ENCODE data around the gene OR7G3.

OR7G3 gene
- total RNA-seq = 0 reads per million in 3 donors

GRCh38 chr19:9126900-9127405 lies at the start of gene OR7G3:
Gene OR7G3 (minus strand): TSS chr19:9126950. CDS start chr19:9126950, 0 bp downstream.
- no peaks in the 10 kb centered on the region for H3K36me3 ChIP-seq (ENCODE audit: control insufficient read depth, insufficient read depth, low read length)
- H3K27me3 ChIP-seq (replicated peaks; ENCODE audit: control insufficient read depth, insufficient read depth, low read length, poor library complexity, severe bottlenecking) = peaks cover 6% of the 10 kb centered on the region
- no peak within 1 kb of the TSS for H3K27ac ChIP-seq (ENCODE audit: insufficient read depth, low read length, poor library complexity, severe bottlenecking)
- H3K4me1 ChIP-seq (ENCODE audit: control insufficient read depth, insufficient read depth, low read length, poor library complexity, severe bottlenecking) = no peaks in the 10 kb centered on the region
- H3K9me3 ChIP-seq (ENCODE audit: control insufficient read depth, low read length) = no peaks in the 10 kb centered on the region
- no peak for DNase-seq
- H3K4me3 ChIP-seq (ENCODE audit: insufficient read depth, low read depth, low read length, poor library complexity, severe bottlenecking) = no peak within 1 kb of the TSS

GRCh38 chr19:9175326-9175725 lies 48.6 kb upstream of the OR7G3 start:
- H3K4me3 ChIP-seq (ENCODE audit: insufficient read depth, low read depth, low read length, poor library complexity, severe bottlenecking) = no peak overlapping the region
- H3K27me3 ChIP-seq (replicated peaks; ENCODE audit: control insufficient read depth, insufficient read depth, low read length, poor library complexity, severe bottlenecking) = no peaks in the 10 kb centered on the region
- no peak for DNase-seq
- no peaks in the 10 kb centered on the region for H3K9me3 ChIP-seq (ENCODE audit: control insufficient read depth, low read length)
- H3K4me1 ChIP-seq (ENCODE audit: control insufficient read depth, insufficient read depth, low read length, poor library complexity, severe bottlenecking) = no peaks in the 10 kb centered on the region
- no peak overlapping the region for H3K27ac ChIP-seq (ENCODE audit: insufficient read depth, low read length, poor library complexity, severe bottlenecking)
- H3K36me3 ChIP-seq (ENCODE audit: control insufficient read depth, insufficient read depth, low read length) = no peaks in the 10 kb centered on the region

GRCh38 chr19:9171393-9171991 lies 44.7 kb upstream of the OR7G3 start:
- DNase-seq = no peak
- no peak overlapping the region for H3K4me3 ChIP-seq (ENCODE audit: insufficient read depth, low read depth, low read length, poor library complexity, severe bottlenecking)
- no peaks in the 10 kb centered on the region for H3K9me3 ChIP-seq (ENCODE audit: control insufficient read depth, low read length)
- H3K4me1 ChIP-seq (ENCODE audit: control insufficient read depth, insufficient read depth, low read length, poor library complexity, severe bottlenecking) = no peaks in the 10 kb centered on the region
- H3K36me3 ChIP-seq (ENCODE audit: control insufficient read depth, insufficient read depth, low read length) = peaks cover 4% of the 10 kb centered on the region
- no peaks in the 10 kb centered on the region for H3K27me3 ChIP-seq (replicated peaks; ENCODE audit: control insufficient read depth, insufficient read depth, low read length, poor library complexity, severe bottlenecking)
- no peak overlapping the region for H3K27ac ChIP-seq (ENCODE audit: insufficient read depth, low read length, poor library complexity, severe bottlenecking)

GRCh38 chr19:9166846-9167245 lies 40.1 kb upstream of the OR7G3 start:
- H3K27me3 ChIP-seq (replicated peaks; ENCODE audit: control insufficient read depth, insufficient read depth, low read length, poor library complexity, severe bottlenecking) = no peaks in the 10 kb centered on the region
- DNase-seq = no peak
- no peak overlapping the region for H3K27ac ChIP-seq (ENCODE audit: insufficient read depth, low read length, poor library complexity, severe bottlenecking)
- no peak overlapping the region for H3K4me3 ChIP-seq (ENCODE audit: insufficient read depth, low read depth, low read length, poor library complexity, severe bottlenecking)
- H3K4me1 ChIP-seq (ENCODE audit: control insufficient read depth, insufficient read depth, low read length, poor library complexity, severe bottlenecking) = no peaks in the 10 kb centered on the region
- H3K9me3 ChIP-seq (ENCODE audit: control insufficient read depth, low read length) = no peaks in the 10 kb centered on the region
- peaks cover 20% of the 10 kb centered on the region for H3K36me3 ChIP-seq (ENCODE audit: control insufficient read depth, insufficient read depth, low read length)

- no peaks in the 10 kb centered on the region for H3K27me3 ChIP-seq (replicated peaks; ENCODE audit: control insufficient read depth, insufficient read depth, low read length, poor library complexity, severe bottlenecking)
- no peak overlapping the region for H3K4me3 ChIP-seq (ENCODE audit: insufficient read depth, low read depth, low read length, poor library complexity, severe bottlenecking)
- no peak for DNase-seq
- H3K9me3 ChIP-seq (ENCODE audit: control insufficient read depth, low read length) = no peaks in the 10 kb centered on the region
- H3K4me1 ChIP-seq (ENCODE audit: control insufficient read depth, insufficient read depth, low read length, poor library complexity, severe bottlenecking) = no peaks in the 10 kb centered on the region
- H3K27ac ChIP-seq (ENCODE audit: insufficient read depth, low read length, poor library complexity, severe bottlenecking) = no peak overlapping the region
- peaks cover 36% of the 10 kb centered on the region for H3K36me3 ChIP-seq (ENCODE audit: control insufficient read depth, insufficient read depth, low read length)
Measured at GRCh38 chr19:9165261-9165660, 38.5 kb upstream of the OR7G3 start.

- Histone ChIP-seq H3K27ac (ENCODE audit: insufficient read depth, low read length, poor library complexity, severe bottlenecking) (no peak overlapping the region), H3K27me3 (replicated peaks; ENCODE audit: control insufficient read depth, insufficient read depth, low read length, poor library complexity, severe bottlenecking) (no peaks in the 10 kb centered on the region), H3K4me3 (ENCODE audit: insufficient read depth, low read depth, low read length, poor library complexity, severe bottlenecking) (no peak overlapping the region), H3K36me3 (ENCODE audit: control insufficient read depth, insufficient read depth, low read length) (peaks cover 69% of the 10 kb centered on the region), H3K4me1 (ENCODE audit: control insufficient read depth, insufficient read depth, low read length, poor library complexity, severe bottlenecking) (no peaks in the 10 kb centered on the region), H3K9me3 (ENCODE audit: control insufficient read depth, low read length) (no peaks in the 10 kb centered on the region)
- DNase-seq = no peak
Measured at GRCh38 chr19:9161427-9161826, 34.7 kb upstream of the OR7G3 start.

GRCh38 chr19:9159891-9160290 lies 33.1 kb upstream of the OR7G3 start:
- H3K36me3 ChIP-seq (ENCODE audit: control insufficient read depth, insufficient read depth, low read length) = peaks cover 83% of the 10 kb centered on the region
- H3K4me3 ChIP-seq (ENCODE audit: insufficient read depth, low read depth, low read length, poor library complexity, severe bottlenecking) = no peak overlapping the region
- H3K4me1 ChIP-seq (ENCODE audit: control insufficient read depth, insufficient read depth, low read length, poor library complexity, severe bottlenecking) = no peaks in the 10 kb centered on the region
- no peak for DNase-seq
- H3K27me3 ChIP-seq (replicated peaks; ENCODE audit: control insufficient read depth, insufficient read depth, low read length, poor library complexity, severe bottlenecking) = no peaks in the 10 kb centered on the region
- H3K27ac ChIP-seq (ENCODE audit: insufficient read depth, low read length, poor library complexity, severe bottlenecking) = no peak overlapping the region
- no peaks in the 10 kb centered on the region for H3K9me3 ChIP-seq (ENCODE audit: control insufficient read depth, low read length)

GRCh38 chr19:9156304-9156703 lies 29.6 kb upstream of the OR7G3 start:
- Histone ChIP-seq H3K9me3 (ENCODE audit: control insufficient read depth, low read length) (peaks cover 4% of the 10 kb centered on the region), H3K4me3 (ENCODE audit: insufficient read depth, low read depth, low read length, poor library complexity, severe bottlenecking) (no peak overlapping the region), H3K27me3 (replicated peaks; ENCODE audit: control insufficient read depth, insufficient read depth, low read length, poor library complexity, severe bottlenecking) (no peaks in the 10 kb centered on the region), H3K27ac (ENCODE audit: insufficient read depth, low read length, poor library complexity, severe bottlenecking) (no peak overlapping the region), H3K36me3 (ENCODE audit: control insufficient read depth, insufficient read depth, low read length) (peaks cover 69% of the 10 kb centered on the region), H3K4me1 (ENCODE audit: control insufficient read depth, insufficient read depth, low read length, poor library complexity, severe bottlenecking) (no peaks in the 10 kb centered on the region)
- no peak for DNase-seq

- no peak for DNase-seq
- H3K36me3 ChIP-seq (ENCODE audit: control insufficient read depth, insufficient read depth, low read length) = peaks cover 62% of the 10 kb centered on the region
- H3K27ac ChIP-seq (ENCODE audit: insufficient read depth, low read length, poor library complexity, severe bottlenecking) = no peak overlapping the region
- H3K9me3 ChIP-seq (ENCODE audit: control insufficient read depth, low read length) = peaks cover 4% of the 10 kb centered on the region
- H3K4me1 ChIP-seq (ENCODE audit: control insufficient read depth, insufficient read depth, low read length, poor library complexity, severe bottlenecking) = no peaks in the 10 kb centered on the region
- H3K27me3 ChIP-seq (replicated peaks; ENCODE audit: control insufficient read depth, insufficient read depth, low read length, poor library complexity, severe bottlenecking) = no peaks in the 10 kb centered on the region
- no peak overlapping the region for H3K4me3 ChIP-seq (ENCODE audit: insufficient read depth, low read depth, low read length, poor library complexity, severe bottlenecking)
Measured at GRCh38 chr19:9155591-9155990, 28.8 kb upstream of the OR7G3 start.

GRCh38 chr19:9151367-9151766 lies 24.6 kb upstream of the OR7G3 start:
- H3K27me3 ChIP-seq (replicated peaks; ENCODE audit: control insufficient read depth, insufficient read depth, low read length, poor library complexity, severe bottlenecking) = no peaks in the 10 kb centered on the region
- peaks cover 4% of the 10 kb centered on the region for H3K9me3 ChIP-seq (ENCODE audit: control insufficient read depth, low read length)
- H3K36me3 ChIP-seq (ENCODE audit: control insufficient read depth, insufficient read depth, low read length) = peaks cover 21% of the 10 kb centered on the region
- no peak overlapping the region for H3K27ac ChIP-seq (ENCODE audit: insufficient read depth, low read length, poor library complexity, severe bottlenecking)
- no peak overlapping the region for H3K4me3 ChIP-seq (ENCODE audit: insufficient read depth, low read depth, low read length, poor library complexity, severe bottlenecking)
- H3K4me1 ChIP-seq (ENCODE audit: control insufficient read depth, insufficient read depth, low read length, poor library complexity, severe bottlenecking) = no peaks in the 10 kb centered on the region
- DNase-seq = no peak
